Peyer's patch (tissue), 4 donors: Measurements from ENCODE around the gene PDE4B. TPM values are rescaled to one million over a fixed set of nuclear protein-coding genes. Genes with fewer than 3 reads are reported as not detected.

Experiments
- DNase-seq, 3 donors: peaks; one replicate each; pipeline ENCODE4 v3.0.0-alpha.2; 2017 to 2019
- H3K27ac ChIP-seq, 4 donors: fragments of 200-600 bp; sonication (generic); one replicate each; pipeline ENCODE4 v1.5.1; 2016 to 2019
- H3K27me3 ChIP-seq, 2 donors: fragments of 200-600 bp; sonication (generic); one replicate each; pipeline ENCODE4 v1.5.1; 2019
- H3K36me3 ChIP-seq, 3 donors: fragments of 200-600 bp; sonication (generic); one replicate each; pipeline ENCODE4 v1.5.1; 2016 to 2019
- H3K4me1 ChIP-seq, 4 donors: fragments of 200-600 bp; sonication (generic); one replicate each; pipeline ENCODE4 v1.5.1; 2016 to 2019
- H3K4me3 ChIP-seq, 4 donors: fragments of 200-600 bp; sonication (generic); 1 replicate in 3 of 4; 2 replicates in 1 of 4; pipeline ENCODE4 v1.5.1; 2016 to 2019; ENCODE audit warnings: mild to moderate bottlenecking in 1 of 4
- H3K9me3 ChIP-seq, 4 donors: fragments of 200-600 bp; sonication (generic); one replicate each; pipeline ENCODE4 v1.5.1; 2016 to 2019; ENCODE audit warnings: mild to moderate bottlenecking in 1 of 4
- POLR2A ChIP-seq, 2 donors: fragments of 450-650 bp; IDR thresholded peaks; one replicate each; pipeline ENCODE4 v1.5.1; 2017; ENCODE audit warnings: antibody characterized with exemption in 2 of 2, mild to moderate bottlenecking in 2 of 2, moderate library complexity in 2 of 2
- total RNA-seq, 4 donors: library from RNA; depleted of rRNA; stranded (reverse); fragments of >200 nt; gene quantifications; one replicate each; pipeline ENCODE4 v1.1.0, GENCODE V29; 2016
- TF ChIP-seq, protein P1 (sequence below), 6 experiments: fragments of 450-650 bp in 4 of 6; fragments of 200-600 bp in 2 of 6; sonication (generic) in 1 of 6; IDR thresholded peaks; one replicate each; pipeline ENCODE4 v1.5.1; 2017 to 2019; ENCODE audit warnings: antibody characterized with exemption in 6 of 6, mild to moderate bottlenecking in 3 of 6, moderate library complexity in 1 of 6

PDE4B gene
- total RNA-seq, 4 donors from 2014 or later, result 2.1 to 96.6 (median 9.6) TPM

DNA sequence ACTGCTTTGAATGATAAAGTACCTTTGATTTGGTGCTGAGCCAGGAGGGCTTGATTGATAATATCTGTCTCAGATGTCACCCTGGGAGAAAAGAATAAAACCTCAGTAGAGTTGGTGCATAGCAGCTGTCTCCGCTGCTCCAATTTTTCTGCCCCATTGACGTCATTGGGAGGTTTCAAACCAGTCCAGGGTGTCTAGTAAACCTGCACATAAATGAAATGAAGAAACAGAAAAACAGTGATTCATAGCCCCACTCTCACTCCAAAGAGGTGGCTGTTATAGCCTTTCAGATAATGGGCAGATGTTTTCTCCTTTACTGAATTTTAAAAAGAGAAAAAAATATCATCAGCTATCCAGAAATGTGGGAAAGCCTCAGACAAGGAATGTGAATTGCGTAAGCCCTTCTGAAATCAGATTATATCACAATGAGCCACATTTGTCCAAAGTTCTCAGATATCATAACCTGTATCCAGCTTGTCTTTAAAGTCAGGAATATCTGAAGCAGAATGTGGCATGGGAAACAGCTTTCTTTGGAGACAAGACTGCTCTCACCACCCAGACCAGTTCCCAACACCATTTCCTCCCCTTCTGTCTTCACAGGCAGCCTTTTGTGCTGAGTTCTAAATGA is 390.0 kb downstream of the PDE4B start:
- Histone ChIP-seq H3K36me3 (no peaks in the 10 kb centered on the region), H3K27ac (no peak overlapping the region), H3K27me3 (no peaks in the 10 kb centered on the region), H3K4me1 (no peaks in the 10 kb centered on the region), H3K4me3 (no peak overlapping the region), H3K9me3 (no peaks in the 10 kb centered on the region)
- no peak for DNase-seq
- TF ChIP-seq, protein P1, sequence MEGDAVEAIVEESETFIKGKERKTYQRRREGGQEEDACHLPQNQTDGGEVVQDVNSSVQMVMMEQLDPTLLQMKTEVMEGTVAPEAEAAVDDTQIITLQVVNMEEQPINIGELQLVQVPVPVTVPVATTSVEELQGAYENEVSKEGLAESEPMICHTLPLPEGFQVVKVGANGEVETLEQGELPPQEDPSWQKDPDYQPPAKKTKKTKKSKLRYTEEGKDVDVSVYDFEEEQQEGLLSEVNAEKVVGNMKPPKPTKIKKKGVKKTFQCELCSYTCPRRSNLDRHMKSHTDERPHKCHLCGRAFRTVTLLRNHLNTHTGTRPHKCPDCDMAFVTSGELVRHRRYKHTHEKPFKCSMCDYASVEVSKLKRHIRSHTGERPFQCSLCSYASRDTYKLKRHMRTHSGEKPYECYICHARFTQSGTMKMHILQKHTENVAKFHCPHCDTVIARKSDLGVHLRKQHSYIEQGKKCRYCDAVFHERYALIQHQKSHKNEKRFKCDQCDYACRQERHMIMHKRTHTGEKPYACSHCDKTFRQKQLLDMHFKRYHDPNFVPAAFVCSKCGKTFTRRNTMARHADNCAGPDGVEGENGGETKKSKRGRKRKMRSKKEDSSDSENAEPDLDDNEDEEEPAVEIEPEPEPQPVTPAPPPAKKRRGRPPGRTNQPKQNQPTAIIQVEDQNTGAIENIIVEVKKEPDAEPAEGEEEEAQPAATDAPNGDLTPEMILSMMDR (IDR thresholded peaks at IDR 0.05), result no peak
- TF ChIP-seq POLR2A (IDR thresholded peaks at IDR 0.05), result no peak

DNA sequence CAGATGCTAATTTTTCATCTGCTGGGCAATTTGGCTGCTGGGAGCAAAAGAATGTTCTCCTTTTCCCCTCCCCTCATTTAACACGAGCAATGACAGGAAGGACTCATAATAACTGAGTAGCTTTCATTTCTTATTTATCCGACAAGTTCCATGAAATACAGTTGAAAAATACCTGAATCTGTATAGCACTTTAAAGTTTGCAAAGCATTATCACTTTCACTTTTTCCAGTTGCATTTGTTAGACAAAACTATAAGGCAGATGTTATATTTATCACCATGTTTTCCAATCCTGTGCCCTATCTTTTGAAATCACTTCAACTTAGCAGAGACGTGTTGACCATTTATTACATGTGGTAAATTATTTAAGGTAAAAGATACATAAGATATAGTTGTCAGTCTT is 390.7 kb downstream of the PDE4B start:
- Histone ChIP-seq H3K36me3 (no peaks in the 10 kb centered on the region), H3K27me3 (no peaks in the 10 kb centered on the region), H3K4me1 (no peaks in the 10 kb centered on the region), H3K9me3 (no peaks in the 10 kb centered on the region), H3K27ac (no peak overlapping the region), H3K4me3 (no peak overlapping the region)
- DNase-seq, result no peak
- TF ChIP-seq, protein P1 (IDR thresholded peaks at IDR 0.05), result no peak
- no peak for TF ChIP-seq POLR2A (IDR thresholded peaks at IDR 0.05)

DNA sequence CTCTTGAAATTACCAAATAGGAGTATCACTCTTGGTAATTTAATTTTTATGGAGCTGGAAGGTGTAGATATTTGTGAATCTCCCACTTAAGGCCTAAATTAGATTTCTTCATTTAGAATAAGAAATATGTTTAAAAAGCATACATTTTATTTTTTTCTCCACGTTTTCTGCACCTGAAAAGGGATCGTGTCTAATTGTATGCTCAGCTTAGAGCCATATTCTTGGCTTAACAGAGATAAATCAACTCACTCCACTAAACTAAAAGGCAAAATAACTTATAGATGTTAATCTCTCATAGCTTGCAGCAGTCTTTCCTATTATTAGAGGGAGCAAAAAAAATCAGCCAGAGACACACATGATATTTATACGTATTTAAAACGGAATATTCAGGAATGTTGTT is 404.4 kb downstream of the PDE4B start:
- no peaks in the 10 kb centered on the region for H3K36me3 ChIP-seq
- TF ChIP-seq POLR2A (IDR thresholded peaks at IDR 0.05), result no peak
- TF ChIP-seq, protein P1 (IDR thresholded peaks at IDR 0.05), result no peak
- H3K4me1 ChIP-seq, result no peaks in the 10 kb centered on the region
- no peaks in the 10 kb centered on the region for H3K9me3 ChIP-seq
- no peak for DNase-seq
- H3K27ac ChIP-seq, result no peak overlapping the region
- H3K27me3 ChIP-seq, result no peaks in the 10 kb centered on the region
- H3K4me3 ChIP-seq, result no peak overlapping the region

DNA sequence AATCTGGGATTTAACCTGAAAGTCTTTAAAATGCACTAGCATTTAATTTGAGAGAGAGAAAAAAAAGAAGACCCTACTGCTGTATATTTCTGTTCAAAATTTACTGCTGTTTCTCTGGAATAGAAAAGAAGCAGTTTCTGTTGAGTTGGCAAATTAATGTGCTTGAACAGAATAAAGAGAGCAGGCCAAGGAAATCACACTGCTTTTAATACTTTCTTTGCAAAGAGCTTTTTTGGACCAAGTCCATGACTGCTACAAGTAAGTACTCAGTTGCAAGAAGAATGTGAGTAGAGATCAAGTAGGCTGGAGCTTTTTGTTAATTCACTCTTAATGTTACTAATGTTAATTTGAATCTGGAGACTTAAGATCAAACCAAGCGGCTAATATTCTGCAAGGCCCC is 405.1 kb downstream of the PDE4B start:
- Histone ChIP-seq H3K4me3 (no peak overlapping the region), H3K27me3 (no peaks in the 10 kb centered on the region), H3K36me3 (no peaks in the 10 kb centered on the region), H3K27ac (no peak overlapping the region), H3K9me3 (no peaks in the 10 kb centered on the region), H3K4me1 (no peaks in the 10 kb centered on the region)
- DNase-seq, result no peak
- TF ChIP-seq, protein P1 (IDR thresholded peaks at IDR 0.05), result no peak
- no peak for TF ChIP-seq POLR2A (IDR thresholded peaks at IDR 0.05)

DNA sequence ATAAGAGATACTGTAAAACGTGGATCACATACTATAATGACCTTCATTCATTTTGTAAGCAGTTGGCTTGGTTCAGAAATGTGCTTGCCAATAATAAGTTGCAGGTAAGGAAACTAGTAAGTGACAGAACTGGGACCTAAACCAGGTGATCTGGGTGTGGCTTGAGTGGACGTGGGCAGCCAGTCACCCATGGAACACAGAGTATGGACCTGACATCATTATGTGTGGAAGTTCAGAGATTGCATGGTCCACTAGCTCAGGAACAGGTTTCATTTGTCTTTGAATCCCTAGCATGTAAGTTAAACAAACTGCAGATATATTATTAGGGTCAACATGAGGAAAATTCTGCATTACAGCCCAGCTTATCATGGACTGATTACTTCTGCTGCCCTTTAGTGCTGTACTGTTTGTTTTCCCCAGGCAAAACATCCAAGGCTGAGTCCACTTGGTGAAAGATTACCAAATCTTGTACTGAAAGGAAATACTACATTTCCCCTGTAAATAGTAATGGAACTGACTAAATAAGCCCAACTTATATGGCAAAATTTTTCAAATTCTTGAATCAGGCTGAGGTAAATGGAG is 414.0 kb downstream of the PDE4B start:
- no peak overlapping the region for H3K4me3 ChIP-seq
- H3K4me1 ChIP-seq, result no peaks in the 10 kb centered on the region
- no peak for DNase-seq
- no peak overlapping the region for H3K27ac ChIP-seq
- no peaks in the 10 kb centered on the region for H3K9me3 ChIP-seq
- H3K27me3 ChIP-seq, result no peaks in the 10 kb centered on the region
- TF ChIP-seq, protein P1 (IDR thresholded peaks at IDR 0.05), result no peak
- no peak for TF ChIP-seq POLR2A (IDR thresholded peaks at IDR 0.05)
- H3K36me3 ChIP-seq, result no peaks in the 10 kb centered on the region
